Activated CD8-positive, alpha-beta memory T cell treated with anti-CD3 and anti-CD28 coated beads, Interleukin-2, amount 50 U/mL, for 4 hours (primary cell): ENCODE results near the gene XXYLT1.

Experiments
- DNase-seq: peaks from one replicate; pipeline ENCODE4 v3.0.0-alpha.2; 2020

Gene XXYLT1

GRCh38 chr3:195164573-195165264, 106.2 kb downstream of the XXYLT1 start:
- DNase-seq = no peak

- DNase-seq = no peak
Observed at GRCh38 chr3:195163719-195164572, 107.0 kb downstream of the XXYLT1 start.

- DNase-seq = no peak
Observed at GRCh38 chr3:195162816-195163215, 108.1 kb downstream of the XXYLT1 start.

- no peak for DNase-seq
Observed at GRCh38 chr3:195162033-195162669, 108.8 kb downstream of the XXYLT1 start.

- DNase-seq = no peak
Observed at GRCh38 chr3:195160908-195161434, 110.0 kb downstream of the XXYLT1 start.

- no peak for DNase-seq
Observed at GRCh38 chr3:195160257-195160898, 110.6 kb downstream of the XXYLT1 start.

- no peak for DNase-seq
Observed at GRCh38 chr3:195159814-195160165, 111.2 kb downstream of the XXYLT1 start.

- no peak for DNase-seq
Observed at GRCh38 chr3:195159117-195159813, 111.7 kb downstream of the XXYLT1 start.

GRCh38 chr3:195156286-195156890, 114.6 kb downstream of the XXYLT1 start:
- no peak for DNase-seq

- DNase-seq = no peak
Observed at GRCh38 chr3:195155570-195156241, 115.3 kb downstream of the XXYLT1 start.

- no peak for DNase-seq
Observed at GRCh38 chr3:195154793-195155535, 116.0 kb downstream of the XXYLT1 start.

- DNase-seq = no peak
Observed at GRCh38 chr3:195154111-195154791, 116.7 kb downstream of the XXYLT1 start.

- DNase-seq = no peak
Observed at GRCh38 chr3:195153653-195154052, 117.3 kb downstream of the XXYLT1 start.

- no peak for DNase-seq
Observed at GRCh38 chr3:195153130-195153529, 117.8 kb downstream of the XXYLT1 start.

GRCh38 chr3:195151866-195152541, 119.0 kb downstream of the XXYLT1 start:
- DNase-seq = no peak

- no peak for DNase-seq
Observed at GRCh38 chr3:195151402-195151801, 119.6 kb downstream of the XXYLT1 start.

GRCh38 chr3:195150181-195151118, 120.5 kb downstream of the XXYLT1 start:
- no peak for DNase-seq
